Esophagus muscularis mucosa (tissue), 4 donors: ENCODE measurements around the gene DLEU7.

Experiments used
- CTCF ChIP-seq, 3 experiments: fragments of 200-600 bp in 2 of 3; fragments of 450-650 bp in 1 of 3; sonication (generic) in 2 of 3; IDR thresholded peaks; one replicate each; pipeline ENCODE4 v1.5.1; 2017 to 2019; ENCODE audit warnings: antibody characterized with exemption in 3 of 3, mild to moderate bottlenecking in 2 of 3, moderate library complexity in 1 of 3
- EP300 ChIP-seq: sonication (generic); formaldehyde crosslinking; IDR thresholded peaks from one replicate; pipeline ENCODE4 v1.6.1; 2017; ENCODE audit warnings: antibody characterized with exemption
- POLR2A ChIP-seq: fragments of 450-650 bp; IDR thresholded peaks from one replicate; pipeline ENCODE4 v1.6.1; 2017; ENCODE audit warnings: antibody characterized with exemption, moderate library complexity, mild to moderate bottlenecking, low read depth

- no peak for TF ChIP-seq POLR2A
- TF ChIP-seq CTCF (IDR thresholded peaks at IDR 0.05), result no peak
- TF ChIP-seq EP300, result no peak
Observed at GRCh38 chr13:50812242-50812641, 31.2 kb downstream of the DLEU7 start.
